Activated CD4-positive, alpha-beta T cell treated with anti-CD3 and anti-CD28 coated beads, Interleukin-2, amount 50 U/mL, for 16 hours (primary cell): ENCODE measurements around the gene BICC1.
A peak's percentile ranks its signal among the peaks of the same experiment; 100 is the strongest.

Source experiments
- DNase-seq: peaks from one replicate; pipeline ENCODE4 v3.0.0-alpha.2; 2020

Gene BICC1

DNA sequence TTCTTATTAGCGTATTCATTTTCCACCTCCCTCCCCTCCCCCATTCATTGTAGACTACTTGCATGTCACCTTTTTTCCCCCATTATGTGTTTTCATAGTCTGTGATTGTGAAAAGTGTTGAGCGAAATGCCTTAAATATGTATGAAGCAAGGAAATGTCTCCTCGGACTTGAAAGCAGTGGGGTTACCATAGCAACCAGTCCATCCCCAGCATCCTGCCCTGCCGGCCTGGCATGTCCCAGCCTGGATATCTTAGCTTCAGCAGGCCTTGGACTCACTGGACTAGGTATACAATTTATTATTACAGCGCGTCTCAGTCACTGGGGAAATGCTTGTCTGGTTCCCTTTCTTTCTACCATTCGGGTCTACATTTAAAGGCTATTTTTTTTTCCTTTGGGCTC lies 283.6 kb downstream of the BICC1 start:
- DNase-seq: no peak

DNA sequence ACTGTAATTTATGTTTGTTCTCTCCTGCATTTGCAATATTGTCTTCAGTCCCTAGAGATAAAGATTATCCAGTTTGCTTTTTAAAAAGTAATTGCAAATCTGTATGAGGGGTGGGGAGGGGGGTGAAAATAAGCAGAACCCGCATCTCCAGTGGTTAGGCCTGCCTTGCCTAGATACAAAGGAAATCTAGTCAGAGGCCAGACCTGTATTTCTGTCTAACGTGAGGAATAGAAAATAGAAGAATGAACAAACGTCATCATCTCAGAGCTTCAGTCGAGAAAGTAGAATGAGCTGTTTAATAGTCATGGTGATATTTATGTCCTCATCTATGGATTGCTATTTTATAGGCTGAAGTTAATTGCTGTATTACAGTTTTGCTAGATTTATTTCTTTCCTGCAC lies 284.2 kb downstream of the BICC1 start:
- no peak for DNase-seq

DNA sequence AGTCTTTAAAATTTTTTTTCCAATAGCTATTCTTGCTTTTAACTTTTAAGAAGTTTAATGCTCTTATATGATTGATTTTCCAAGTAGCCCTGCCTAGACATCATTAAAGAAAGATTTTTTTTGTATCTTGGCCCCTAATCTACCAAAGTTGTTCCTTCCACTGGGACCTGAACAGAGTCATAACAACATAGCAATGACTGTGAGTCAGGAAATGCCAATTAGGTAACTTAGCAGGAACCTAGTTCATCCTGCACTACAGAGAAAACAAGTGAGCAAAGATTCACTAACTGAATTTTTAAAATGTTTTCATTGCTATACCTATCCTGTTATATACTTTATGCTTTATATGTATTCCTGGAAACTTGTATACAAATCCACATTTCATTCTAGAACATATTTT lies 284.7 kb downstream of the BICC1 start:
- DNase-seq: no peak

DNA sequence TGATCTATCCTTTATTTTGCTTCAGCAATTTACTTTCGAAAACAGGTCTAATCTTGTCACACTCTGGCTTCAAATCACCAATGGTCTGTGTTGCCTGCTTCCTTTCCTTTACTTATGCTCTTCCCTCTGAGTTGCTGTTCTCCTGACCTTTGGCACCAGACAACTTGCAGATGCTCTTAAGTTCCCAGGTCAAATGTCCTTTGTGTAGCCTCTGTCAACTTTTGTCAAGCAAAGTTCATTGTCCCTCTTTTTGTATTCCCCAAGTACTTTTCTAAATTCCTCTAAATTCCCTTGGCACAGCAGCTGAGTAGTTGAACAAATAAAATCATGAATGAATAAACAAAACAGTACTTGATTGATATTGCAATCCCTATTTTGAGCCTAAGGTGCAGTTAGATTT lies 289.4 kb downstream of the BICC1 start:
- DNase-seq: no peak

DNA sequence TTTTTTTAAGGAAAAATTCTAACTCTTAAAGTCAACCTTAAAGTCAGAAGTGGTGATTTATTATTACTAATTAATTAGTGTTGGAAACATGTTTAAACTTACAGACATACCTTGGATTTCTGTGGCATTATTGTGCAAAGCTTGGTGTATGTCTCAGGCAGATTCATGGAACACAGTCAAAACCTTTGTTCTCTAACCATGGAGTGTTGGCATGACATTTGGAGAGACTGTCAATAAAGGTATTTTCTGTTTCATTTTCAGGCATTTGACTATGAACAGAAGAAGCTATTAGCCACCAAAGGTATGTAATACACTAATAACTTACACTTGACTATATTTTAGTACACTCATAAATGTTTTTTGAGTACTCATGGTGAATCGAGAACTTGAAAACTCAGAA lies 293.7 kb downstream of the BICC1 start:
- no peak for DNase-seq

DNA sequence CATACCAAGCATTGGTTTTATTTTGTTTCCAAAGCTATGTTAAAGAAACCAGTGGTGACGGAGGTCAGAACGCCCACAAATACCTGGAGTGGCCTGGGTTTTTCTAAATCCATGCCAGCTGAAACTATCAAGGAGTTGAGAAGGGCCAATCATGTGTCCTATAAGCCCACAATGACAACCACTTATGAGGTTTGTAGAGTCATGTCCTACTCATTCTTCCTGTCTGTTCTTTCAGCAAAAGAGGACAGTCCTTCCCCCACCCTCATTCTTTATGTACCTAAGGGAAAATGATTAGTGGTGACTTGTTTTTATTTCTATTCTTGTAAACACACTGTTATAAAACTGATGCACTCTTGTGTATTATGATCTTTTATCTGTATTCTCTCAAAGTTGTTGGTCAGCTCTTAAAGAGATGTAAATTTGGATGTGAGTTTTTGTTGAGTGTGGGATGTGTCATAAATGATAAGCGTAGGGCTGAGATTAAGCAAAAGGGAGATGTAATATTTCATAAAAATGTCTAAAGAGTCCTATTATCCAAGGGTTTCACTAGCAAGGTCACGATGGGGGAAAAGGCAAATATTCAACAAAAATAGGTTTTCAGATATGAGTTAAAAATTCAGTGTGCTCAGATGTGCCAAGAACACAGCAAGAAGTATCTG lies 294.4 kb downstream of the BICC1 start:
- DNase-seq: no peak

DNA sequence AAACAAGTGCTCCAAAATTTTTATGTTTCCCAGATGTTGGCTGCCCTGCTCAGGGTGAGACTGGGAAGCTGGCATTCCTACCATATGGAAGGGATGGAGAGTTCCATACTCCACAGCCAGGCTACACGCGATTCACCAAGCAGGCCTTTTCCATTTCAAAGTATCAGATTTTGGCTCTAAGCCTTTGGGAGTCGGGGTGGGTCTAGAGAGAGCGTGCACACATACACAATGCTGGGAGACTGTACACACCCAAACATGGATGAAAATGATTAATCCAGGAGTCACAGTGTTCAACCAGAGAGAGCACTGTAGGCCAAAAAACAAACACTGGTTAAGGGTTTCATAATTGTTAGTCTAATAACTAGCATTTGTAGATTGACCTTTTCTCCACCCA lies 295.0 kb downstream of the BICC1 start:
- DNase-seq: no peak

DNA sequence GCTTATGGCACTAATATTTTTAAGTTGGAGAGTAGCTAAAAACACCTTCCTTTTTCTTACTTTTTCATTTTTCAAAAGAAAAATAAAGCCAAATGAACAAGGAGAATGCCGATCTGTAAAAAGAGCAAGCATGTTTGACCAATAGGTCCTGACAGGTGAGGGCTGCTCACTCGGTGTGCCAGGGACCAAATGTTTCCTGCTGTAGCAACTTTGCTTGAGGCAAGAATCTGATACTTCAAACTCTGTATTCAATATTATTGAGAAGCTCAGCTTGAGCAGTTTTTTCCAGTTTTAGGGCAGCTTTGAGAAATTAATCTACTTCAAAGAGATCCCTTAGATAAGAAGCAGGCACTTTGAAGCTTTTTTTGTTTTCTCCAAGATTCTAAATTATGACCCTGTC lies 298.1 kb downstream of the BICC1 start:
- no peak for DNase-seq

DNA sequence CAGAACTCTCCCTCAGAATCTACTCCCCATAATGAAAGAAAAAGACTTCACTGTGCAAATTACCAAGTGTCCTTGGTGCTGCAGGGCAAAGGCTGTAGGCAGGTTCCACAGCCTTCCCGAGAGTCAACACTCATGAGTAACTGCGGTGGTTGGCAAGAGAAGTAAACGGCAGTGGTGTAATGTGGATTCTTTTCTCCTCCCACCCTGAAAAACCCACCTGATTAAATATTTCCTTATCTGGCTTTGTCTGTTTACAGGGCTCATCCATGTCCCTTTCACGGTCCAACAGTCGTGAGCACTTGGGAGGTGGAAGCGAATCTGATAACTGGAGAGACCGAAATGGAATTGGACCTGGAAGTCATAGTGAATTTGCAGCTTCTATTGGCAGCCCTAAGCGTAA lies 300.9 kb downstream of the BICC1 start:
- no peak for DNase-seq

DNA sequence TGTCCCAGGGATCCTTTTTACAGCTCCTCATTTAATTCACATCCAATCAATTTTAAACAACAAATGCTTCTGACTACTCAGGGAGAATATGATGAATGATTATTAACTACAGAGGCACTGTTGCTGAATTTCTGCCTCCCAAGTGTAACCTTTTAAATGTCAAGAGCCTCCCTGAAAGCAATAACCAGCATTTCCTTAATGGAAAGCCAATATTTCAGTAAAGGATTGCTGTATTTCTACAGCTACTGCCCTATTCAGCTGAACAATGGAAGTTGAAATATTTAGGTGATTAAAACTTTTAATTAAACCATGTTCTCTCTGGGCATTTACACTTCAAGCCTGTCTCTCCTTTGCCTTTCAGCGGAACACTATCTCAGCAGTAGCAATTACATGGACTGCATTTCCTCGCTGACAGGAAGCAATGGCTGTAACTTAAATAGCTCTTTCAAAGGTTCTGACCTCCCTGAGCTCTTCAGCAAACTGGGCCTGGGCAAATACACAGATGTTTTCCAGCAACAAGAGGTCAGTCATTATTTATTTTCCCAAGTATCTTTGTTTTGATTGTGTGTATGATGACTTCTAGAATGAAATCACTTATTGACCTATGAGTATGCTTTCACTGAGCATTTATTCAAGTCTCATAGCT lies 304.7 kb downstream of the BICC1 start:
- no peak for DNase-seq

DNA sequence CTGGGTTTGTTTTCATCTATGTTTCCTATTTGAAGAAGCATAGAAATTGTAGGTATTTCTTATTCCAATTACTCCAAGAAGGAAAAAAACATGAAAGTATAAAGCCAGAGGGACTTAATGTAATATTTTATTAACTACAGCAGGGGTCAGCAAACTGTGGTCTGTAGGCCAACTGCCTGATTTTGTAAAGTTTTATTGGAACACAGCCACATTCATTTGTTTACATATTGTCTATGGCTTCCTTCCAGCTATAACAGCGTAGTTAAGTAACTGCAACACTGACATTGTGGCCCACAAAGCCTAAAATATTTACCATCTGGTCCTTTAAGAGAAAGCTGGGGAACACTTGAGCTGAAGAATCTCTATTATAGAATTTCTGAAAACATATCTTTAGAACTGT lies 306.2 kb downstream of the BICC1 start:
- no peak for DNase-seq

DNA sequence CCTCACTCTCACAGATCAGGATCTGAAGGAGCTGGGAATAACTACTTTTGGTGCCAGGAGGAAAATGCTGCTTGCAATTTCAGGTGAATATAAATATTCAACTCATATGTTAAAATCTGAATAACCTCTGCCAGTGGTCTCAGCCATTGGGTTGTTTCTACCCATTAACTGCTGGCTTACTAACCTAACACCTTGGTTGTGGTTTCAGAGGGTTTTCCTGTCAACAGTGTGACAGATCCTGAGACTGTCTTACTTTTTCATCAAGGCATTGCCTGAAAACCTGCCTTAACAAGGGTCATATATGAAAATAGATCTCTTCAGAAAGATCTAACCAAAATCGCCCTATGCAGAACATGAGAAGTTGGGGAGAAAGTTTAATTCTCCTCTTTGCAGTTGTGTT lies 307.7 kb downstream of the BICC1 start:
- peak; percentile 7 for DNase-seq

DNA sequence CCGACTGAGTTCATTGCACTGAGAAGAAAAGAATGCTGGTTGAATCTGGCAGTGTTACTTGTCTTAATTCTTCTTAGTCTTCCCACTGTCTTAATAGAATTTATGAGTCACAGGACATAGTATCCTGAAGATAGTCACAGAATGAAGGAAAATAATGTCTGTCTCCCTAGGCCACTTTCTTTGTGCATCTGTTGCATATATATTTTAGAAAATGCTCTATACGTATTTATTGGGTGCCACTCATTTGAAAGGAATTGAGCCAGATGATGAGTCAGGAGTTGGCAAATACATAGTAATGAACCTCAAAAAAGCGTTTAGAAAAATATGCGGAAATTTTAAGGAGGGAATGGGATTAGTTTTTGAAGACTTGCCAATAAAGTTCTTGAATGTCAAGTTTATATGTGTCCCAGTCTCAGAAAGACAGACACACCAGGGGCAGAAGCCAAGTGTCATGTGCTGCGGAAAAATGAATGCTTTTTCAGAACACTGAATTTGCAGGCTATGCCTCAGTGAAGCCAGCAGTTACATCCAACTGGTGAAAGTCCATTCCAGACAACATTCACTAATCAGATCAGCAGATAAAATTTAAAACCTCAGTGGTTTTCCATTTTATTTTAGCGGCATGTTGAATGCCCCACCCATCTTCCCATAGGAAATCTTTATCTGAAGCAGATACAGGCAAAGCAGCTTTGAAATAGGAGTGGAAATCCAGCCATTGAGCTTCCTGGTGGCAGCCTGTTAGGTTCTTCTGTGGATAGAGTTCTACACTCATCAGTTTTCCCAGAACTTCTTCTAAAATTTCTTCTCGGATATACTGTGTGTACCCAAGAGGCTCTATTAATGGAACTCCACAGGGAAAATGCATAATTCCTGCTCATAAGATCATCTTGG lies 308.4 kb downstream of the BICC1 start:
- no peak for DNase-seq

DNA sequence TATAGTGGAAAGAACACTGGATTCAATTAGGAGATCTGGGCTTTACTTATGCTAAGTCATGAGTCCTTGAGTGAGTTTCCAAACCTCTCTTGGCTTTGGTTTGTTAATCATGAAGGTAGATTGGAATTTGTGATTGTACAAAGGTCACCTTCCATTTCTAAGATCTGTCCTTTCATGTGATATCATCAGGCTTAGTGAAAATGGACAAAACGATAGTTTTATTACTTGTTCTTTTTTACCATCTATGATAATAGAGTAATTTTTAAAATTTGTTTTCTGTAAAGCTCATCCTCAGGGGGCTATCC lies 309.0 kb downstream of the BICC1 start:
- DNase-seq: no peak

DNA sequence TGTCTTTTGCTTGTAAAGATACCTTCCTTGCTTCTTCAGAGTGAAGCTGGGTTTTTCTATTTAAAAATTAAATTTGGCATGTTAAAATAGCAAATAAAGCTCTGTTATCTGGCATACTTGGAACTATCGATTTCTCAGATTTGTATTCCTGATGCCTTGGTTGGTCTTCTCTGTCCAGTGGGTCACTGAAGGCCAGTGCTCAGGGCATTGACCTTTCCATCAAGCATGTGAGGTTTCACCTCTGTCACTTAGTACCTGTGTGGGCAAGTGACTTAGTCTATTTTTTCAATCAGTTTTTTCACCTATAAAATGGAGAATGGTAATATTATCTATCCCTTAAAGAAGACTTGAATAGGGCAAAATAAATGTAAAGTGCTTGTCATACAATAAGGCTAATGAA lies 311.3 kb downstream of the BICC1 start:
- no peak for DNase-seq

DNA sequence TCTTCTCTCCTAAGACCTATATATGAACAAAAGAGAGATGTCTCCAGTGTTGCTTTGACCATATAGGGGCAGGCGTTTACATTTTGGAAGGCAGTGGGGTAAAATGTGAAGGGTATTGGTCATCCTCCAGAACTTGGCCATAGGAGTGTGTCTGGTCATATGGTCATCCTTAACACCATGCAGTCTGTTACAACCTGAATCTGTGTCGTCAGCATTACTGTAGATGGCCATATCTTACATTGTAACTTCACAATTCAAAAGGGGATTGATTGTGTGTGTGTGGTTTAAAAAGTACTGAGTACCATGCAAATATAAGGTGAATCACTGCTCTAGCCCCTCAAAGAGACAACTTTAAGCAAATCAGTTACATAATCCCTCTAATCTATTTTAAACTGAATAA lies 311.7 kb downstream of the BICC1 start:
- no peak for DNase-seq

DNA sequence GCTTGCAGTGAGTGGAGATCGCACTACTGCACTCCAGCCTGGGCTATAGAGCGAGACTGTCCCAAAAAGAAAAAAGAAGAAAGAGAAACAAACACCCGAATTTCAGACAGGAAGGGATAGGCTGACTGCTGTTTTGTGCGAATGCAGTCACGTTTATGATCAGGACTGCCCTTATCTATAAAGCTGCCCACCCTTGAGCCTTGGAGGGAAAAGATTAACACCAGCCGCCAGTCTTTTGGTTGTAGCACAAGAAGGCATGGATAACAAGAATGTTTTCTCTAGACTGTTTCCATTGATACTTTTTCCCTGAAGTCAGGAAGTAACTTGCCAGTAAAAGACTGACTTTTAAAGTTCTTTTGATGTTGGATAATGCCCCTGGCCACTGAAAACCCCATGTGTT lies 314.0 kb downstream of the BICC1 start:
- DNase-seq: no peak

DNA sequence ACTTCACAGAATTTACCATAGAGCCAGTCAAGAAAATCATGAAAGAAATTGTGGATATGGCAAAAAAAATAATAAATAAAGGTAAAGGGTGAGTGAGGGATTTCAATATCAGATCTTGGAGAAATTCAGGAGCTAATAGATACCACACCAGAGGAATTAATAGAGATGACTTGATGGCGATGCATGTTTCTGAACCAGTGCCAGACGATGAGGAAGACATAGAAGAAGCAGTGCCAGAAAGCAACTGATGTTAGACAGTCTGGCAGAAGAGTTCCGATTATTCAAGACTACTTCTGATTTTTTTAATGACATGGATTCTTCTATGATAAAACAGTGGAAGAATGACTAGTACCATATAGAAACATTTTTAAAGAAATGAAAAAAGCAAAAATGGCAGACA lies 314.7 kb downstream of the BICC1 start:
- DNase-seq: no peak

DNA sequence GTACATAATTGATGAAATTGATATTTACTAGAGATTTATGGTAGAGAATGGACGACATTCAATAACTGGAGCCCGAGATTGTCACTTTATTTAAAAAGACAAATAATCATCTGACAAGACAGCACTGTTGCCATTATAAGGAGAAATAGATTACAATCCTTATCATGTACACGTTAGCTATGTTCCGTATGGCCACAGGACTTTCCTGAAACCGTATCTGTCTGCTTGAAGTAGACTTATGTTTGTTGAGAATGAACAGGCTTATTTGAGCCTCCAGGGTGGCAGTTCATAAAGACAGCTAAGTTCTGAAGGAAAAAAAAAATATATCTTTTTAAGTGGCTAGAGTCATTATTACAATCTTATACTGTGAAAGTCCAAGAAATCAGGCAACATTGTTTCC lies 317.2 kb downstream of the BICC1 start:
- DNase-seq: no peak

DNA sequence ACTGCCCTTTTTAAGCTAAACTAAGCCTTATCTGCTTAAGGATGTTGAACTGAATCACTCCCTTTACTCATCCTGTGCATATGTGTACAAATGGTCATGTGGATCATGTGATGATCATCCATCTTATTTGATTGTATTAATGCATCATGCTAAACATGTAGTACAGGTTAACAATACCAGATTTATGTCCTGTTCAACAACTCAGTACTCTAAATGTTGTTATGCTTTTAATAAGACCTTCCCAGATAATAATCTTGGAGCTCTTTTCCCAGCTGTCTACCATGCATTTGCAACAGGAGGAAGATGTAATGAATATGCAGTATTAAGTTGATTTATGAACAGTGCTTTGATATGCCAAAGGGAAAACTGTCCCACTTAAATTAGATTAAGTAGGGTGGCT lies 318.0 kb downstream of the BICC1 start:
- DNase-seq: no peak

DNA sequence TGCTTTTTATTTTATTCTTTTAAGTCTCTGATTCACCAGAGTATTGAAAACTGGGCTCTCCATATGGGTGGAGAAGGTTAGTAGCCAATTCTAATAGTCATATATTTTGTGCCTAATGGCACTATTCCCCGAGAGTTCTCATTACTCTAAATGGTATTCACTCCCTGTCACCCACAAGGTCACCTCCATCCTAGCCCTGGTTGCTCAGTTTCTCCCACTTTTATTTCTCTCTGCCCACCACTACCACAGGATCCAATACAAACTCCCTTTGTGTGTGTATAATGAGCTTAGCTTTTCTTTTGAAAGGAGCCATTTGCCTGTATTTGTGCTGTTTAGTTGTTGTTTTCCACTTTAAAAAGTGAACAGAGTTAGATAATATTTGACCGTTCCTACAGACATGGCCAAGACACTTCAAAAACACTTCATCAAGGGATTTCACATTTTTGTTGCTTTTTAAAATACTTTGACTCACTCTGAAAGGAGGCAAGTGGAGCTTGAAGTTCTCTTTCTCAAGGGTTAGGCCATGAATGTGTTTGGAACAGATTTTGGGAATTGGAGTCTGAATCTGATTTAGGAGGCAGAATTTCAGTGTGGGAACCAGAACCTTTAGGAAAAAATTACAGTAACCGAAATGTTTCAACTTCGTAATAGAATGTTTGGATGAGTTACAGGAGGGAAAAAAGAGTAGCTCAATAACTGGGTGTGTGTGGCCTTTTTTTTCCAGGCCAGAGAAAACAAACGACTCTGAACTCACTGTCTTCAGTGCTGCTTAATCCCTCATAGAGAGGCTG lies 321.3 kb downstream of the BICC1 start:
- no peak for DNase-seq

DNA sequence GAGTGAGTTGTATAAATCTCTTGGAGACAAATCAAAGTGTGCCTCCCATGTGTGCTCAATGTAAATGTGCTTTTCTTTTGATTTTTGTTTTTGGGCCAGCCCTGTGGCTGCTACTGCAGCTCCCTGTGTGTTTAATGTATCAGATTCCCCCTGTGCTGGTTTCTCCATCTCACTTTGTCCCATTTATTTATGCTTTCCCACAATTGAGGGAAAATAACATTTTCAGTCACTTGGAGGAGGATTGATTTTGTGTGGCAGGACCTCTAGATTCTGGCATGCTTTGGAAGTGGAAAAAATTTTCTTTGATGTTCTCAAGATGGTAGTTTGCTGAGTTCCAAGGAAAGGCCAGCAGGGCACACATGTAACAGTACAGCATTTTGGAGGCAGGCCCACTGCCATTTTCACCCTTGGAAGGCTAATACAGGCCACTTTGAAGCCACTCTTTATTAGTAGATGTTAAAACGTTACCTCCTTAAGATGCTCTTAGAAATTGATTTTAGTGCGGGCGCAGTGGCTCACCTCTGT lies 323.6 kb downstream of the BICC1 start:
- no peak for DNase-seq

DNA sequence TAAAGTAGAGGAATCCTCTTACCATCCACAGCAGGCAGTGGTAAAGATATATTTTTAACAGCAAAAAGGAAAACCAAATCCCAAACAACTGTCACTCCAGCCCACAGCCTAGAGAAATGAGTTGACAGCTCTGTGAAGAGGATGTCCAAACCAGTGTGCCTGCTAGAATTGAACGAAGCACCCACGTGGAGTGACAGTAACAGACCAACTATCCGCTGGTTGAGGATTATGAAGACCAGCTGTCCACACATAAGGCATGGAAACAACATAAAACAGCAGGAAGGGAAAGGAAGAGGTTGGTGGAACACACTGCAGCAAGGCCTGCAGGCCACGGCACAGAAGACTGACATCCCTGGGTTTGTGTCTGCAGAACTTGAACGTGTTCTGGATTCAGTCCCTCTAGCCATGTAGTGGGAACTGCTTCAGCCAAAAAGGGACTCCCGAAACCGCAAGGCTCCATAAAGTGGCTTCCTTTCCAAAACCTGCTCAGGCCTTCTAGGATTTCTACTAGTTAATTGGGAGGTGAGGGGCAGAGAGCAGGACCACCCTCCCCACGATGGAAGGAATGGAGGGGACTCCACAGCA lies 324.4 kb downstream of the BICC1 start:
- DNase-seq: no peak
